AG20443 (cell line): ENCODE measurements around the gene DERA.
"Not testable (repeated sequence)": the region's sequence is repeated elsewhere in the genome, so short reads cannot be mapped to it uniquely, and the experiment has no call there.

Source experiments
- DNase-seq: peaks from one replicate; pipeline ENCODE4 v3.0.0; 2012; ENCODE audit warnings: low spot score, mixed read lengths

The DERA gene

DNA sequence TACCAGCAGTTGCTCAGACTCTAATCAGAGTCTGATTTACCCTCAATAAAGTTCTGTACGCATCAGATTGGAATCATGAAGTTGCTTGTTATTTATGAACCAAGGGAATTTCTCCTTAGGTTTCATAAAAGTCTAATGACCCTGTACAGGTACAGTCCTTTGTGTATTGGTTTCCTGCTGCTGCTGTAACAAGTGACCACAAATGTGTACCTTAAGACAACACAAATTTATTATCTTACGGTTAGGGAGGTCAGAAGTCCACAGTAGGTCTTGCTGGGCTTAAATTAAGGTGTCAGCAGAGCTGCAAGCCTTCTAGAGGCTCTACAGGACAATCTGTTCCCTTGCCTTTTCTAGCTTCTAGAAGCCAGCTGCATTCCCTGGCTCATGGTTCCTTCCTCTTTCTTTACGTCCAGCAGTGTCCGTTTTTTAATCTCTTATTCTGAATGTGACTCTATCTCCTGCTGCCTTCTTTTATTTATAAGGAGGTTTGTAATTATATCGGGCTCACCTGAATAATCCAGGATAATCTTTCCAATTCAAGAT, 6.7 kb upstream of the DERA start:
- DNase-seq = no peak

DNA sequence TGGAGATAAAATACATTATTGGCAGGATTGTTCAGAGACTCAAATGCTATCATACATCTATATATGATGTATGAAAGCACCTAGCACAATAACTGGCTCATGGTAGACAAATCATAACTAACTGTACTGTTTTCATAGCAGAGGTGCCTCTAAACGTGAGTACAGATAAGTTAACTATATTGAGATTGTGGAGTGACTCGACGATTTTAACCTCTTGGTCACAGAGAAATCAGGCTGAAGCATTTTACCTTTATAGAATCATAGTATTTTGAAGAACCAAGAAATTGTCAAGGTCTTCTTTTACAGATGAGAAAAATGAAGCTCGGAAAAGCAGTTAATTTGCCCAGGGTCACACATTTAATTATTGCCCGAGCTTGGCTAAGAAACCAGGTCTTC, 666 bp upstream of the DERA start:
- DNase-seq = no peak

DNA sequence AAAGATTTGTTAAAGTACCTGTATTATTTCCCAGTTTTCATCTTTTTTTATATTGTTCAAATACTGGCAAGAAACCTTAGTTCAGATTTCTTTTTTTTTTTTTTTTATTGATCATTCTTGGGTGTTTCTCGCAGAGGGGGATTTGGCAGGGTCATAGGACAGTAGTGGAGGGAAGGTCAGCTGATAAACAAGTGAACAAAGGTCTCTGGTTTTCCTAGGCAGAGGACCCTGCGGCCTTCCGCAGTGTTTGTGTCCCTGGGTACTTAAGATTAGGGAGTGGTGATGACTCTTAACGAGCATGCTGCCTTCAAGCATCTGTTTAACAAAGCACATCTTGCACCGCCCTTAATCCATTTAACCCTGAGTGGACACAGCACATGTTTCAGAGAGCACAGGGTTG, 799 bp downstream of the DERA start:
- DNase-seq = not testable (repeated sequence)

DNA sequence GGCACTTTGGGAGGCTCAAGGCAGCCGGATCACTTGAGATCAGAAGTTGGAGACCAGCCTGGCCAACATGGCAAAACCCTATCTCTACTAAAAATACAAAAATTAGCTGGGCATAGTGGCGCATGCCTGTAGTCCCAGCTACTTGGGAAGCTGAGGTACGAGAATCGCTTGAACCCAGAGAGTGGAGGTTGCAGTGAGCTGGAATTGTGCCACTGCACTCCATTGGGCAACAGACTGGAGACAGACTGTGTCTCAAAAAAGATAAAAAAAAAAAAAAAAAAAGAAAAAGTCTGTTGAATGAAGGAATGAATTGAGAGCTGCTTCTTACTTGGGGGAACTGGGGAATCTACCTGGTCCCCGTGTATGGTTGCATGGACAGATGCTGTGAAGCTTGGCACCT, 3.0 kb downstream of the DERA start:
- not testable (repeated sequence) for DNase-seq

DNA sequence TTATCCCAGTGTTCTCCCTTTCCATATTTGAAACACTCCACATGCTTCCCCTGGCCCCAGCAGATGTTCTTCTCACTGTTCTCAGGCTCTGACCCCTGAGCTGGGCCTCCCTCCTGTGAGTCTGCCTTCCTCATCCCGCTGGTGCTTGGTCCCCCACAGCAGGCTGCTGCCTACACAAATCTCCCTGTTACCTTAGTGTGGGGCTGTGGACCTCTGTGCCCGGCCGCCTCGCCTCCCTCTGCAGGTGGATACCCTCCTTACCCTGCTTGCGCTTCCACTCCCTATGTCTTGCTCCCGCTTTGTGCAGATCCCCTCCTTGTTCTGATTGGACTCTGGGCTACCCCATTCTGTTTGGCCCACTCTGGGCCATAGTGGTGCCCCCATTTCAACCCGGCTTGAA, 6.9 kb downstream of the DERA start:
- DNase-seq = no peak

DNA sequence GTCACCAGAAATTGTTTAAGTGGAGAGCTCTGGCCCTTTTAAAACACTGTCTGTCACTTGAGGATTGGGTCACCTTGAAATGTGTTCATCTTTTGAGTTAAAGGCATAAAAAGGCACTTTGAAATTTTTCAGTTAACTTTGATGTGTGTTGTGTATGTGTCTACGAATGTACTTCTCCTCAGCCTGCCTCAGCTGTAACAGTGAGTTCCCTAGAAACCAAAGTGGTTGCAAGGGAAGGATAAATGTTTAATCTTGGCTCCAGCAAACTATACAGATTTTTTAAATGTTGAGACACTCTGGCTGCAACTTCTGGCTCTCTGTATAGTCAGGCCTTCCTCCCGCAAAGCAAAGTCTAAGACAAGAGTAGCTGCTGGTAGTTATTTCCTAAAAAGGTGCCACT, 8.3 kb downstream of the DERA start:
- DNase-seq = no peak

DNA sequence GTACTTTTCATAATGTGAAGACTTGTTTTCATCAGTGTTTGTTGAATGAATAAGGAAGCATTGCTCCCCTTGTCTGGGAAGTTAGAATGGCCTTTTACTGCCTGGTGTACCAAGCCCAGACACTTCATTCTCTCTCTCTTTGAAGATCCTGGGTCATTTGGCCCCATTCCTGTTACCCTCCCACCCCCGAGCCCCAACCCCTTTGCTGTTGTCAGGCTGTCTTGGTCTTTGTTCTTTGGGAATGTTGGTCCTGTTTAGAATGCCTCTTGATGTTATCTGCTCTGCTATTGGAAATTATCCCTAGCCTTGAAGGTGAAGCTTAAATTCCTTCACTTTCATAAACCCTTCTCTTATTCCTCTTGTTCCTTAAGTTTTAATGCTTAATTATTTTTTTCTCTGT, 13.8 kb downstream of the DERA start:
- DNase-seq = no peak

DNA sequence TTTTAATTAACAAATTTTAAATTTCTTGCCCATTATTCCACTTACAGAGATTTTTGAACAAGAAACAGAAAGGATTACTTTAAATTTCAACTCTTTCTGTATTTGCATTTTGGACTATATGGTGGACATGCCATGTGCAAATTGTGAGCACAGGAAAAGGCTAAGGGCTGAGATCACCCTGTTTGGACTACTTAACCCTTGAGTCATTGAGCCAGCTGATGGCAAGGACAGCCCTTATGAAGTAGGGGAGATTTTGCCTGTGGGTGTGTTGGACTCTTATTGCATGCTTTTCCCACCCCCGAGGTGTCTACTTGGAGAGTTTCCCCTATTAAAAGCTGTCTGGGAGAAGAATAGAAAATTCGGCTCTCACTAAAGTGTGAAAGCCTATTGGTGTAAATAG, 17.2 kb downstream of the DERA start:
- peak; percentile 84 for DNase-seq

DNA sequence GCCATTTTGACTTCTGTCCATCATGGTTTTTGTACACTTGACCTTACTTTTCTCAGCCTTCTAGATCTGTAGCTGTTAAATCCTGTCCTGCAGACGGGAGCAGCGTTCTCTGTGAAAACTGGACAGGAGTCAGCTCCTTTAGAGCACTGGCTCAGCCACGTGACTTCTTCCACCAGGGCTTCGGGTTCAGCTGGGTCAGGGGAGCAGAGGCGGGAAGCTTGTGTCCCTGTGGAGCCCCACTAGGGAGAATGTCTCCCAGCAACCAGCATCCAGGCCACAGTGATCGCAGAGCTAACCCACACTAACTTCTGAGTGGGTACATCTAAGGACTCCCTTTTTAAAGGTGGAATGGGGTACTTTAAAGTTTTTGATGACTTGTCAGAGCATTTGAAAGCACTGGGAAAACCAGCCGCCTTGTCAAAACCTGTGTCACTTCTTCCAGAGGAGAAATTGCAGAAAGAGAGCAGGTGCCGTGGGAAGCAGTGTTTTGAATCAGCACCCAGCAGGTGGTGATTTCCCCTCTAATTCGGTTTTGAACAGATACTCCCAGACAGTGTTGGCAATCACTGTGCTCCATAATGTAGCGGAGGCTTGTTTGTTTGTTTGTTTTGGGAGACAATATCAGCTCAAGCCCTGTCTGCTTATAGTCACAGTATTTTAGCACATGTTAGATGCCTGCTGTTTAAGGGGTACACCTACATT, 17.9 kb downstream of the DERA start:
- DNase-seq = no peak

DNA sequence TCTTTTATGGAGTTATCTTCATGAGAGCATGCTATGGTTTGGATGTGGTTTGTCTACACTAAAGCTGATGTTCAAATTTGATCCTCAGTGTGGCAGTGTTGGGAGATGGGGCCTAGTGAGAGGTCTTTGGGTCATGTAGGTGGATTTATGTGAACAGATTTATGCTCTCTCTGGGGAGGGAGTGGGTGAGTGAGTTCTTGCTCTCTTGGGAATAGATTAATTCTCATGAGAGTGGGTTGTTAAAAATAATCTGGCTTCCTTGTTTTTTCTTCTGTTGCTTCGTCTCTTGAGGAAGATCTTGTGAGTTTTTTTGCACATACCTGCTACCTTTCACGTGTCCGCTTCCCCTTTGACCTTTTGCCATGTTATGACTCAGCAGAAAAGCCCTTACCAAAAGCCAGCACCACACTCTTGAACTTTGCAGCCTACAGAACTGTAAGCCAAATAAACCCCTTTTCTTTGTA, 20.5 kb downstream of the DERA start:
- no peak for DNase-seq

DNA sequence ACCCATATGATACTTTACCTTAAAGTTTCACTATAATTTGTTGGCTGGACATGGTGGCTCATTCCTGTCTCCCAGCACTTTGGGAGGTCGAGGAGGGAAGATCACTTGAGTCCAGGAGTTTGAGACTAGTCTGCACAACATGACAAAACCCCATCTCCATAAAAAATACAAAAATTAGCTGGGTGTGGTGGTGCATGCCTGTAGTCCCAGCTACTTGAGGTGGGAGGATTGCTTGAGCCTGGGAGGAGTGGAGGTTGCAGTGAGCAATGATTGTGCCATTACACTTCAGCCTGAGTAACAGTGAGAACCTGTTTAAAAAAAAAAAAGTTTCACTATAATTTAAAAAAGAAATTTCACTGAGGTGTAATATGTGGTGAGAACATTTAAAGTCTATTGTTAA, 21.2 kb downstream of the DERA start:
- DNase-seq = no peak

DNA sequence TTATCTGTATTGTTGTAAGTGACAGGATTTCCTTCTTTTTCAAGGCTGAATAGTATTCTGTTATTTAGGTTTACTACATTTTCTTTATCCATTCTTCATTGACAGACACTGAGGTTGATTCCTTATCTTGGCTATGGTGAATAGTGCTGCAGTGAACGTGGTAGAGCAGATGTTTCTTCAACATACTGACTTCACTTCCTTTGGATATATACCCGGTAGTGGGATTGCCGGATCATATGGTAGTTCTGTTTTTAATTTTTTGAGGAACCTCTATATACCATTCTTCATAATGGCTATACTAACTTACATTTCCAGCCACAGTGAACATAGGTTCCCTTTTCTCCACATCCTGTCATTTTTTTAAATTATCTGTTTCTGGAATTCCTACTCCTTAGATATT, 21.8 kb downstream of the DERA start:
- no peak for DNase-seq

DNA sequence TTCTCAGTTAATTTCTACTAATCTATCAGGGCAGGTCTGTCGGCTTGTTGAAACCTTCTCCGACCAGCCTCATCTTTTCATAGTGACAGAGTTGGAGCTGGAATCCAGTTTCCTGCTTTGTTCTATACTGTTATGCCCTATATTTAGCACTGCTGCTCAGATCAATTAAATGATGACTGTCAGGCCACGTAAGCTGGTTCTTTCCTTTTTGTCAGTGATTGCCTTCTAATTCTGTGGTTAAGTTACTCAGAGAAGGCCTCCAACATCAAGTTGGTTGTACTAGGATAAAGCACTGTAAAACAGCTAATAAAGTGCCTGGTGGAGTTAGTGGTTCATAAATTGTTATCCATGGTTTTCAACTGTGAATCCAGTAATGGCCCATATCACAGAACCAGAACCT, 22.6 kb downstream of the DERA start:
- DNase-seq = no peak

DNA sequence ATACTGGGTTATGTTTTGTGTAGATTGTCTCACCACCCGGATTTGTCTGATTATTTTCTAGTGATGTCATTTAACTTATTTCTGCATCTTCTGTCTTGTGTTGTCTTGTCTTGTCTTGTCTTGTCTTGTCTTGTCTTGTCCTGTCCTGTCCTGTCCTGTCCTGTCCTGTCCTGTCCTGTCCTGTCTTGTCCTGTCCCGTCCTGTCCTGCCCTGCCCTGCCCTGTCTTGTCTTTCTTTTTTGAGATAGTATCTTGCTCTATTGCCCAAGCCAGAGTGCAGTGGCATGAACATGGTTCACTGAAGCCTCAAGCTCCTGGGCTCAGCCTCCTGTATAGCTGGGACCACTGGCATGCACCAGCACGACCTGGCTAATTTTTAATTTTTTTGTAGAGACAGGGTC, 25.6 kb downstream of the DERA start:
- DNase-seq = no peak

DNA sequence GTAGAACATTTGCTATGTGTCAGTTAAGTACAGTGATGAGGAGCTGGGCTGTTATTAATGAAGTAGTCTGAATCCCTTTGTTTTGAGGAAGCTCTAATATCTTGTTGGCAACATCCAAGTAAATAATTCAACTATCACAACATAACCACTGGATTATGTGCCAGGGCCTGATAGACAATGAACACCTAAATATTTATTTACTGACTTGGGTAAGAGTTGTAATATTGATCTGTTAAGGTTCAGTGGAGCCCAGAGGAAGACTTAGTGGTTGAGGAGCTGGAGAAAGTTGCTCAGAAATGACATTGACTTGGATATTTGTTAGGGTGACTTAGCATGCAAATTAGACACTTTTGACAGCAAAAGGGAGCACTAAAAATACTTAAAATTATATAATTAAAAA, 26.8 kb downstream of the DERA start:
- DNase-seq = no peak

DNA sequence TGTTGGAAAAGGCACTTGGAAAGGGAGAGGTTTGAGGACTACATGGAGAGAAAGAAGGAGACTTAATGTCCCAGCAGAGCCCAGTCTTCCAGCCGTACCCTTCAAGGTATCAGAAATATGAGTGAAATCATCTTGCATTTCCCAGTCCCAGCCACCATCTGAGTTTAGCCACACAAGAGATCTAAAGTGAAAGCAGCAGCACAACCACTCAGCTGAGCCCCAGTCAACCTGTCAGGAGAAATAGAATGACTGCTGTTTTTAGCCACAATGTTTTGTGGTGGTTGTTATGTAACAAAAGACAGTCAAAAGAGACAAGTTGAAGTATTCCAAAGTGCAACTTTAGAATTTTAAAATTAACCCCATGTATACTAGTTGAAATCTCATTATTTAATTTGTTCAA, 28.0 kb downstream of the DERA start:
- DNase-seq = no peak

DNA sequence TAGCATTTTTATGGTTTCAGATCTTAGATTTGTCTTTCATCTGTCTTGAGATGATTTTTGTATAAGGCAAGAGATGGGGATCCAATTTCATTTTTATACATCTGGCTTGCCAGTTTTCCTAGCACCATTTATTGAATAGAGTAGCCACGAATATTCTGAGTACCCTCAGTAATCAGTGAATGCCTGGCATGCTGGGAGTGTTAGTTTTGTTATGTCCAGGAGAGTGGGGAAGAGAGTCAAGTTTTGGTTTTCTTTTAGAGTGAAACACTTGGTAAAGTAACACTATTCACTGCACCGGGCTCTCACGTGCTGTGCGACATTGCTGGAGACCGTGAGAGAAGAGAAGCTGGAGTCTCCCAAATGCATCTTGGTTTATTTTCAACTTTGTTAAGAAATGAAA, 31.3 kb downstream of the DERA start:
- DNase-seq = no peak

DNA sequence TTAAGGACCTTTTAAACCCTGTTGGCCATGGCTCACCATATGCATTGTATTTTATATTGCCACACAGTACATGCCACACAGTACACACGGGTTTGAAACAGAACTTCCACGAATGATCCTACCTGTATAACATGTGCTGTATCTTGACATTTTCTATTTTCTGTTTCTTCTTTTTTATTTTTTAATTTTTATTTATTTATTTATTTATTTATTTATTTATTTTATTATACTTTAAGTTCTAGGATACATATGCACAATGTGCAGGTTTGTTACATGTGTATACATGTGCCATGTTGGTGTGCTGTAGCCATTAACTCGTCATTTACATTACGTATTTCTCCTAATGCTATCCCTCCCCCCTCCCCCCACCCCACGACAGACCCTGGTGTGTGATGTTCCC, 32.4 kb downstream of the DERA start:
- DNase-seq = not testable (repeated sequence)

DNA sequence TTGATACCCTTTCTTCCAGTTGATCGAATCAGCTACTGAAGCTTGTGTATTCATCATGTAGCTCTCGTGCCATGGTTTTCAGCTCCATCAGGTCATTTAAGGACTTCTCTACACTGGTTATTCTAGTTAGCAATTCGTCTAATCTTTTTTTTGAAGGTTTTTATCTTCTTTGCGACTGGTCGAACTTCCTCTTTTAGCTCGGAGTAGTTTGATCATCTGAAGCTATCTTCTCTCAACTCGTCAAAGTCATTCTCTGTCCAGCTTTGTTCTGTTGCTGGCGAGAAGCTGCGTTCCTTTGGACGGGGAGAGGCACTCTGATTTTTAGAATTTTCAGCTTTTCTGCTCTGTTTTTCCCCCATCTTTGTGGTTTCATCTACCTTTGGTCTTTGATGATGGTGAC, 37.3 kb downstream of the DERA start:
- DNase-seq = not testable (repeated sequence)

DNA sequence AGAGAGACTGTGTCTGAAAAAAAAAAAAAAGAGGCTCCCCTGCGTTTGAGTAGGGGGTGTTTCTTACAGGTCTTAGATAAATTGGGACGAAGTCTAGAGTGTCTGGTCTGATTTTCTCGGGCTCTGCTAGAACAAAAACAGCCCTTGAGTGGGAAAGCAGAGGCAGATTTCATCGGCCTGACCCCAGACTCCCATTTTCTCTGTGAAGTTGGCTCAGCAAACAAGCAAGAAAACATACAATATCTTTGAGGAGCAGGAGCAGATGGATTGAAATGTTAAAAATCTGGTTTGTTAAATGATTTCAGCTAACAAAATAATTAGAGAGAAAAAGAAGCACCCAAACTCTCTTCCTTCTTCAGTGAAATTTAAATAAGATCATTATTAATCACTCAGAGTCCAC, 44.1 kb downstream of the DERA start:
- no peak for DNase-seq

DNA sequence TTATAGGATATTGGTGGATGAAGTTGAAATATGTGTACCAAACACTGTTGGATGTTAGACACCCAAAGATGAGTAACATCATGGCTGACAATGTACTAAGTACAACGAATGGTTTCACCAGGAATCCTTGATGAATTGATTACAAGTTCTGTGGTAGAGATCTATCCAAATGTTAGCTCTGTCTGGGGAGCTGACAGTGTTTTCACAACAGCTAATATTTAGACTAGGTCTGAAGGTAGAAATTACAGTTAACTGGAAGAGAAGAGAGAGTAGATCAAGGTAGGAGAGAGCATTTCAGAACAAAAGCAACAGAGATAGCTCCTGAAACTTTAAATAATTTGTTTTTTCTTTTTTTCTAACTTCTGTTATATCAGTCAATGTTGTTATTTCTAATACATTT, 44.9 kb downstream of the DERA start:
- DNase-seq = no peak

DNA sequence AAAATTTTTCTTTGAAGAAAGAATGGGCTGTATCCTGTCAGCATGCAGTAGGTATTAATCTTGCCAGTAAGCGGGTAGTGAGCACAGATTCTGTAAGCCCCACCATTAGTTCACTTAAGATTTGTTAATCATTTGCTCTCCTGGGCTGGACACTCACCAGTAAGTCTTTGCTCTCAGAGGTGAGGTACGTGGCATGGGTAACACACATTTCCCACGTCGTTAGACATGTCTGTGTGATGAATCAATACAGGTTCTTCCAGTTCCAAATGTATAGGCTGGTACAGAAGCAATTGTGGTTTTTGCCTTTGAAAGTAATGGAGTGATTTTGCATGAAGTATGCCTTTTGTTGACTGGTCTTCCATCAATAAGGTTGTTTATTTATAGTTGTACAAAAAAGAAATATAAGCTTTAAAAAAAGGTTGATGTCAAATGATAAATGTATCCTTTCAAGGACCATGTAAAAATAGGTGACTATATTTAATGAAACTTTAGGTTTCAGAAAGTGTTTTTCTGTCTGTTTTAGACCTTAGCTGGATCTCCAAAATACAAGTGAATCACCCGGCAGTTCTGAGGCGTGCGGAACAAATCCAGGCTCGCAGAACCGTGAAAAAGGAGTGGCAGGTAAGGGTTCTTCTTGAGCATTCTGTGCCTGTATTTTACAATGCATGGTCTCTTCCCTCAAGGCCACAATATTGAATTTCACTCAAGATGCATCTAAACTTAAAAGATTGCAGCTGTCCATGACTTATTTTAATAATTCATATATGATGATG, 45.5 kb downstream of the DERA start:
- DNase-seq = no peak

DNA sequence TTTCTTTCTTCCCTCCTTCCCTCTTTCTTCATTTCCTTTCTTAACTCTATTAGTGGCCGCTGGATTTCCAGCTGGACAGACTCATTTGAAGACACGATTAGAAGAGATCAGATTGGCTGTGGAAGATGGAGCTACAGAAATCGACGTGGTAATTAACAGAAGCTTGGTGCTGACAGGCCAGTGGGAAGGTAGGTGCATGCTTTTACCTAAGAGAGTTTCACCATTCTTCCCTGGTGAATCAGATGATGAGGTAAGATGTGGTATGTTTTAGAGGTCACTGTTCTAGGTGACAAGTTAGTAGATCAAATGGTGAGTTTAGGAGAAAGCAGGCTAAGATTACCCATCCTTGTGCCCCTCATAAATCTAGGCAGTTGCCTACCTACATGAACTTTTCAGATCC, 51.6 kb downstream of the DERA start:
- DNase-seq = no peak

DNA sequence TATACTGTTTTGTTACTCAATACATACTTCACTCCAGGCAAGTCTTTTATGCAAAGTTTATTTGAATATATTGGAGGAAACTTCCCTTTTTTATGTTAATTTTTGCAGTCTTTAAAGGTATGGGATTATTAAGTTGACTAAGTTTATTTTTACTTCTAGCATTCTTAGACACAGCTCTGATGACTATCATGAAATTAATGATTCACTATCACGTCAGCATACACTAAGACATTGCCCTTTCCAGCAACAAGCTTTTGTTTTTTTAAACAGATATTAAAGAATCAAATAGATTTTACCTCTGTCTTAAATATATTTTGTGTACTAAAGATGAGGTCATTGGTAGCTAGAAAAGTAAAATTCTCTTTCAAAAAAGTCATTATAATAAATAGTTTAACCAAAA, 52.1 kb downstream of the DERA start:
- peak; percentile 11 for DNase-seq
